GM18505 (cell line): ENCODE measurements around the gene ADAM33.

Experiments
- ATAC-seq: cut with Tn5 transposase; IDR thresholded peaks from one replicate; pipeline ENCODE4 v1.9.1; 2021; ENCODE audit not compliant: unreplicated experiment
- POLR2A ChIP-seq: IDR thresholded peaks from 4 replicates; pipeline ENCODE4 v1.6.1; 2011; ENCODE audit warnings: borderline replicate concordance; ENCODE audit not compliant: insufficient read depth, insufficient read length; ENCODE audit errors: extremely low read depth

Gene ADAM33

DNA sequence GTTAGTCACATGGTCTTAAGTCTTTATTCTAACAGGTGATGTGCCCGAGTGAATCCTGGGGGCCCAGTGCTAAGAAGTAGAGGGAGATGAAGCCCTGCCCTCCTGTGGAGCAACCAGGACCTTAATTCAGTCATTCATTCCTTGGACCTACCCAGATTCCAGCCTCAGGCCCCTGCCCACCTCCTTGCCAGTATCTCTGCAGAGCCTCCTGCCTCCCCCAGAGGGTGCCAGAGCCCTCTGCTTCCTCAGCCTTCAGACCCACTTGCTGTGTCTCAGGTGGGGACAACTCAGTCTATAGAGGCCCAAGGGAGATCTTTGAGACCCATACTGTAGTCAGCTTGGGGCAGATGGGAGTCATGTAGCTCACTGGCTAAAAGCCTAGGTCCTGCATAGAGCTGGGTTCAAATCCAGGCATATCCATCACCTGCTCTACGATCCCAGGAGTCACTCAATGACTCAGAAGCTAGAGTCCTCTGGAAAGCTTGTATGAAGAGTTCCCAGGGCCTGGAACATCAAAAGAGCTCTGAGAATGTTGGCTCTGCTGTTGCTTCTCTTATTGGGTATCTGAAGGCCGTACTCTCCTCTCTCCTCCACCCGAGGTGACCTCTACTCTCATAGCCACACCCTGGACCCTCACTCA lies 34.5 kb upstream of the ADAM33 start:
- TF ChIP-seq POLR2A = no peak

DNA sequence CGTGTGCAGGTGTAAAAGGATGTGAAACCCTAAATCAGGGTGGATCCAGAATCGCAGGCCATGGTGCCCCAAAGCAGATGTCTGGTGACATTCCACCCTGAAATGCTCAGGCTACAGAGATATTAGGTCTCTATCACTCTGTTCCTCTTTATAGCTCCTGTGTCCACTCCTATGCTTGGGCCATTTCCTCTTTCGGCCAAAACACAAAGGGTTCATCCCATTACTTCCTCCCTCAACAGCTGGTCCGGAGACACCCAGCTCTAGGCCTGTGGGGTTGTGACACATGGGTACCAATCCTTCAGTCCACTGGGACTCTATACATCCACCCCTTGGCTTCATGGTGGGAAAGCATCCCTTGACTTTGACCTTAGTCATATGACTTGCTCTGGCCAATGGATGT lies 32.3 kb upstream of the ADAM33 start:
- TF ChIP-seq POLR2A = no peak
- ATAC-seq = no peak

More for the DNA sequence above, 34.5 kb upstream of the ADAM33 start:
- no peak for ATAC-seq

DNA sequence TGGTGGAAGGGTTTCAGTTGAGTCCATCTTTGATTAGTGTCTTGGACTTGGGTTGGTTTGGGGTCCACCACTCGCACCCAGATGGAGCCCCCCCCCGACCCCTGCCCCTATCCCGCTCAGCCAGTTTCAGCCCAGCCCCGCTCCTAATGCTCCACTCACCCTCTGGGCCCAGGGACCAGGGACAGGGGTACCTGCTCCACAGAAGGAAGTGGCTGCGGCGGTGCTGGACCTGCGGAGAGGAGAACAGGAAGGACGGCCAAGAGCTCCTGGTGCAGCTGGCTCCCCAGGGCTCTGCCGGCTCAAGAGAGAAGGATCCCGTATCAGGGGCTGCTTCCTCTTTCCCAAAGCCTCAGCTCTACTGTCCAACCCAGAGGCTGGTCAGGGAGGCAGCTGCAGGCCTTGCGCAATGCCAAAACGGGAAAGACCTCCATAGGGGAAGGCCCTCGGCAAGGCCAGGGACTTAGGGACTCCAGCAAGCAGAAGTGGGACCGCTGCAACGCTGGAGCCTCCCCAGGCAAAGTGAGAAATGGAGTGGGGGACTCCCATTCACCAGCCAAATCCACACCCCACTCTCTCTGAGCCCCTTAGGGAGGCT lies 30.6 kb upstream of the ADAM33 start, which contains the start of gene SIGLEC1:
SIGLEC1 (minus strand) TSS at position 322 of the 595 bp plus-strand sequence. CDS start 5,472 bp downstream, outside the sequence.
- no peak for ATAC-seq
- TF ChIP-seq POLR2A = no peak

DNA sequence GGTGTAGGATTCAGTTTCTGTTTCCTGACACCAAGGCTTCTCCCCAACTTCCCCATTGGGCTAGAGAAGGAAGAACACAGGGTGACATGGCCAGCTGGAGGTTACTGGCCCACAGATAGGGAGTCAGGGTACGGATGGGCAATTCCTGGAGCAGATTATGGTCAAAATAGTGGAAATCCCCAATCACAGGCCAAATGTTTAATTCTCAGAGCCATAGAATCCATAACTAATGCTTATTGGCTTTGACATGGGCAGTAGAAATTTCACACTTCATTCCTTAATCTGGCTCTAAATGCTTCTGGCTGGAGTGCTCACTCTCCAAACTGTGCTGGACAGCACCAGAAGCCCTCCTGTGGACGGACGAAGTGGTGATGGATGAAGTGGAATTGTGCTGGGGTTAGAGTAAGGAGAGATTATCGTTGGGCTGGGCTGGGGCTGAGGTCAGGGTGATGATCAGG lies 29.7 kb upstream of the ADAM33 start:
- no peak for ATAC-seq
- TF ChIP-seq POLR2A = no peak

DNA sequence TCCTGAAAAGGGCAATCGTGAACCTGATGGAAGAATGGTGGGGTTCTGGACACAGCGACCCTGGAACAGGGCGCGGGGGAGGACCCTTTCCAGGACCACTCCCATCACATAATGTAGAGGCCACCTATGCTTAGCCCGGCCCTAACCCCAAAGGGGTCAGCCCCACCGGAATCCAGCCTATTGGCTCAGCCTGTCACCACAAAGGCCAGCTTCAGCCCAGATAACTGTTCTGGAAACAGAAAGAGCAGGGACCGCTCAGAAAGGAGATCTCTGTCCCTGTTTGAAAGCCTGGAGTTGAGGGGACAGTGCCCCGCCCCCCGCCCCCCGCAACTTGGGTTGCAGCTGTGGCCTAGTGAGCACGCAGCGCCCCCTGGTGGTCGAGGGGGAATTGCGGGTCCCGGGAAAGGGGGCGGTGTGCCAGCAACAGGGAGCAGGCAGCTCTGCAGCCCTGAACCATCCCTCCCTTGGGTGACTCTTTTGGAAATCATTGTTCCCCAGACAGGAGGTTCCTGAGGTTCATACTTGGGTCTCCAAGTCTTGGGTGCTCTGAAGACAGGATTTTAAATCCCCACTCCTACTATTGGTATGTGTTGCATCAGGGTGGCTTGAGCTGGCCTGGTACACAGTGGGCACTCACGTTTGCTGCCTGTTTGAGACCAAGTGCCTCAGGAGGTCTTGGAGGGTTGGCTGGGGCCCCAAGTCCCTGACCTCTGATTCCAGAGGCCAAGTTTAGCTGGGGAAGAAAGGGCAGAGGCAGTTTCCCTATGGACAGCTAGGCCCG lies 29.1 kb upstream of the ADAM33 start:
- no peak for TF ChIP-seq POLR2A
- no peak for ATAC-seq

DNA sequence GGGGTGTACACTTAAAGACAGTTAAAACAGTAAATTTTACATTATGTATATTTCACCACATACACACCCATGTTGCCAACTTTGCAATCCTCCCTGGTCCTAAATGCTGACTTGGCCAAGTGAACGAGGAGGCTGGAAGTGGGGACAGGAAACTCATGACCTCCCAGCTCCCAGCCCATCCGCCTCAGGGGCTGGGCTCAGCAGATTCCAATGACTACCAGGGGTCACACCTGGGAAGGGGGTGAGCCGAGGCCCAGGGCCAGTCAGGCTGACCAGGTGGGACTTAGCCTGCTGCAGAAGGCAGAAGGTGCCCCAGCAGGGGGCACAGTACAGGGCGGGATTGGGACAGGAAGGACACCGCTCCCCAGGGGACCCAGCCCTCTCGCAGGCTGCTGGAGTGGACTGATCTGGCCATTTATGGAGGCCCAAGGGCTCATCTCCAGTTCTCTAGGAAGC lies 28.2 kb upstream of the ADAM33 start:
- no peak for TF ChIP-seq POLR2A
- ATAC-seq = no peak

DNA sequence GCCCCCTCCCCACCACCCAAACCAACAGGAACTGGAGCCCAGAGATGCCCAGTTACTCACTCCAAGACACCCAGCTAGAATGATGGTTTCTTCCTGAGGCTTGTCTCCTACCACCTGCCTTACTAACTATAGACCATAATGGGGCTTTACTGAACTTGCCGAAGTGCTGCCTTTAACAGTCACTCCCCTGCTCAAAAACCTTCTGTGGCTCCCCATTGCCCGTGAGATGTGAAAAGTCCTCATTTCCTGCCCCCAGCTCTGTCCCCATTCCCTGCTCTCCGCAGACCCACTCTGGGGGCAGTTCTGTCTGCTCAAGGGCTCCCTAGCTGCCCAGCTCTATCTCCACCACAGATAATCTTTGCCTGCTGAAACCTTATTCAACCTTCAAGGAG lies 25.7 kb upstream of the ADAM33 start:
- no peak for ATAC-seq
- no peak for TF ChIP-seq POLR2A

DNA sequence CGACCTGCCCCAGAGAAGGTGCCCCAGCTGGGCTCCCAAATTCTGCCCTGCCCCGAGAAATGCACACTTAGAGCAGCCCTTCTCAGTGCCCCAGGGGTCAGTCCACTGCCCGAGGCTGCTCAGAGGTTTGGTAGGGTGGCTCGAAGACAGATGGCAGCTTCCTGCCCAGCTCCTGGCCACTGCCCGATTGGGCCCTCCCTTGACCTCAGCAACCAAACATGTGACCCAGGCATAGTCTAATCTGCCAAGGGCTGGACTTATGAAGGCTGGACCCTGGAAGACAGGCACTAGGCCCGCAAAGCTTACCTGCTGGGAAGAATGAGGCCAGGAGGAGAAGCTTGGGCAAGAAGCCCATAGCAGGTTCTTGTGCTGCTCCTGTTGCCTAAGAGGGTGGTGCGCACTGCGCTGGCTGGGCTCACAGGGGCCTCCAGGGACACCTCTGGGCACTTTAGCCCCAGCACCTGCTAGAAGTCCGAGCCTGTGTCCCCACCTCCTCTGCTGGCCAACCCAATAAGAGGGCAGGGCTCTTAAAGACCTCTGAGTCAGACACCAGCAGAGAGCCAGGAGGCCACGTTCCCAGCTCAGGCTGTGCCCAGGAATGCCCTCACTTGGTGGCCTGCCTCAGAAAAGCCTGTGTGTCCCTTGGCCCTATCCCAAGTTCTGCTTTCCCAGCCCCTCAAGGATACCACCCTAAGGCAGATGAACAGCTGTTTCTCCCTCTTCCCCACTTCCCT lies 25.1 kb upstream of the ADAM33 start:
- no peak for TF ChIP-seq POLR2A
- no peak for ATAC-seq

DNA sequence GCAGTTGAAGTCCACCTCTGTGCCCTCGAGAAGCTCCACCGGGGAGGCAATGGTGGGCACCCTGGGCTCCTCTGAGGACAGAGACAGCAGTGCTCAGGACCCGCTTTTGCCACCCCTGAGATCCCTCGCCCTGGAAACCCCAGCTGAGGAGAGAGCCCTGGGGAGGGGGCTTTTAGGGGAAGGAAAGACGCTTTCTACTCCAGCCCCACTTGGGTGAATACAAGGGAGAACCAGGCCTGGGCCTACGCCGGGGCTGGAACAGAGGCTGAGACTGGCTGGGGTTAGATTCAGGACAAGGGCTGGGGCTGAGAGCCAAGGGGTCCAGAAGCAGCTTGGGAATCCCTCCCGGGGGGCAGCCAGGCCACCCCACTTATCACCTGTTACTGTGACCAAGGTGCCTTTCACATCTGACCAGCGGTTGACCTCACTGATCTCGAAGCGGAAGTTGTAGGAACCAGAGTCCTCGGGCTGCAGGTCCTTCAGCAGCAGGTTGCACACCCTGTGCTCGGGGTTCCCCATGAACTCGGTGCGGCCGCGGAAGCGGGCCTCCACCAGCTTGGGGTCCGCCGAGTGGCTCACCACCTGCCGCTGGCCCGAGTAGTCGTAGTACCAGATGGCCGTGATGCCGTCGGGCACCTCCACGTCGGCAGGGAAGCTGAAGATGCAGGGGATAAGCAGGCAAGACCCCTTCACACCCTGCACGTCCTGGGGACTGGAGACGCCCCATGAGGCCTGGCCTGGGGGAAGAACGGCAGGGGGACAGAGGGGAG lies 24.3 kb upstream of the ADAM33 start:
- no peak for ATAC-seq
- TF ChIP-seq POLR2A = no peak

DNA sequence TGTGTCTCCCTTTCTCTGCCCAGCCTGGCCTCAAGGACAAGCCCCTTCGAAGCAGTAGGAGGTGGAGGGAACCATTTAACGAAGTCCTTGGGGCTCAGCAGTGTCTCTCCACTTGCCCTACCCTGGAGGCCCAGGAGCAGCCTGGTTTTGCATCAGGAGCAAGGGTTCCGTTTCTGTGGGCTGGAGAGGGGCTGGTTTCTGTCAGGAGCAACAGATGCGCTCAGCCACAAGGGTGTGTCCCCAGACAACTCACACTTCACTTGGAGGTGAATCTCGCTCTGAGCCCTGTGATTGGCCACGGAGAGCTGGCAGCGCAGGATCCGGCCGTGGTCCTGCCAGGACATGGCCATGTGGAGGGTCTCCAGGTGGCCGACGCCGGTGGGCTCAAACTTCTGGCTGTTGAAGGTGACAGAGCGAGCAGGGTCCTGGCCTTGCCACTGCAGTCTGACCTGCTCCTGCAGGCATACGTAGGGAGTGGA lies 23.7 kb upstream of the ADAM33 start:
- no peak for TF ChIP-seq POLR2A
- ATAC-seq = no peak

DNA sequence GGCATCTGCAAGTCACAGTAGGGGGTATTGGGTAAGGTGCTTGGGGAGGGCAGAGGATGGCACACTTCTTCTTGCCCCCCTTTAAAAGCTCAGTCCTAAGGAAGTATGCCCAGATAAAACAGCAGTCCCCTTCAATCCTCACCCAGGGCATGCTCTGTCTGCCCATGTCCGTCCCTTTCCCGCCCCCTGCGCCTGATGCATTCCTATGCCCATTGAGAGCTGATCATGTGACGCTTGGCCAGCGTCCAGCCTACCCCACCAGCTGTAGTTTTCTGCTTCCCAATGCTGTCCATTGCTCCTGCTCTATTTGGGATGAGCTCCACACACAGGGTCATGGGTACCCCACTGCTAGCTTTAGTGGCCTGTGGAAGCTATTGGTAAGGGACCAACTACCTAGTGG lies 22.3 kb upstream of the ADAM33 start:
- TF ChIP-seq POLR2A = no peak

DNA sequence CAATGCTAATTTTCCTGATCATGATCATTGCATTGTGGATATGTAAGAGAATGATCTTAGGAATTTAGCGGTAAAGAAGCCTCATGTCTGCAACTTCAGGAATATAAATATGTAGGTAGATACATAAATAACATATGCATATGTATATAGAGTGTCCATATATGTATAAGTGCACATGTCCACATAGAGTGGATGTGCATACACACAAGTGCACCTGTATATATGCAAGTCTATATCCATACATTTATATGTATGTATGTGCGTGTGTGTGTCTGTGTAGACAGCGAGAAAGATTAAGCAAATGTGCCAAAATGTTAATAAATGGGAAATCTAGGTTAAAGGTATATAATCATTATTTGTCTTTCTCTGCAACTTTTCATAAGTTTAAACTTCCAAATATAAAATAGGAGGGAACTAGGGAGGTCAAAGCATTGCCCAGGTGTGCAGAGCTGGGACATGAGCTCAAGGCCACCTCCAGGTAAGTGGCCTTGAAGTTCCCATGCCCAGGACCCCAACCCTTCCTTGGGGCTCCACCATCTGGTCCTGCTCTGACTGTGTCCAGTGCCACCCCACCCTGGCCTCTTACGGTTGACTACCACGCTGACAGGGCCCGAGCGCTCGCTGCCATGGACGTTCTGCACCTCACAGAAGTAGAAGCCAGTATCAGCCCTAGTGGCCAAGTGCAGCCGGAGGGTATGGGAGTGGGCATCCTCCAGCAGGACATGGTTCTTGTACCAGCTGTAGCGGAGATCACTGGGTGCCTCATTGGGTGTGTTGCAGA lies 21.0 kb upstream of the ADAM33 start:
- ATAC-seq = no peak
- no peak for TF ChIP-seq POLR2A

More for the DNA sequence above, 22.3 kb upstream of the ADAM33 start:
- no peak for ATAC-seq
